ENCODE data around the gene CACHD1. TPM values are rescaled to one million over a fixed set of nuclear protein-coding genes. Genes with fewer than 3 reads are reported as not detected.

Gene CACHD1
- total and polyA plus RNA-seq, 2 donors (not counting 1 experiment from before 2014, with no cell fraction given), result 2.9 to 5.4 TPM

DNA sequence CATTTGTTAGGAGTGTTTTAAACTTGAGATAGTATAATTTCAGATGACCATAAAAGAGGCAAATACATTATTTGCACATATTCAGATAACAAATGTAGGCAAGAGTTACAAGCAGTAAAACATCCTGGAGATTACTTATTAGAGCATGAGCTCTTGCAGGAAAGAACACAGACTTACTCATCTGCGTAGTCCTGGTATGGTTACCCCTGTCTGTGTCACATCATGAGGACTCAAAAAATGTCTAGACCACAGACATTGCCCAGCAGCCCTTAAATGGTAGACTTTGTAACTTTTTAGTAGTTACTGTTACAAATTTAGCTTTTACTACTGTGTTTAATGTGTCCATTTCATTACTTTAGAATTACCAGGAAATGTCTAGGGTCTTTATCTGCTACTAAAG, 12.8 kb downstream of the CACHD1 start:
- H3K4me1 ChIP-seq (ENCODE audit: control insufficient read depth, extremely low read depth, insufficient read depth, low read length), result no peaks in the 10 kb centered on the region
- H3K79me2 ChIP-seq (ENCODE audit: control insufficient read depth, insufficient read depth, low read length), result no peaks in the 10 kb centered on the region
- H2AFZ ChIP-seq (ENCODE audit: low read length), result no peak overlapping the region
- DNase-seq (ENCODE audit: low read depth in 2 of 2), result peak in 1 of 2 donors; percentile 66
- no peak overlapping the region for H3K4me2 ChIP-seq (ENCODE audit: extremely low read depth, insufficient read depth, low read length)
- H3K4me3 ChIP-seq (replicated peaks in 1 of 4; ENCODE audit: control extremely low read depth in 1 of 4, insufficient read depth in 1 of 4, low read depth in 3 of 4, low read length in 4 of 4), result no peak overlapping the region
- TF ChIP-seq, protein P1, sequence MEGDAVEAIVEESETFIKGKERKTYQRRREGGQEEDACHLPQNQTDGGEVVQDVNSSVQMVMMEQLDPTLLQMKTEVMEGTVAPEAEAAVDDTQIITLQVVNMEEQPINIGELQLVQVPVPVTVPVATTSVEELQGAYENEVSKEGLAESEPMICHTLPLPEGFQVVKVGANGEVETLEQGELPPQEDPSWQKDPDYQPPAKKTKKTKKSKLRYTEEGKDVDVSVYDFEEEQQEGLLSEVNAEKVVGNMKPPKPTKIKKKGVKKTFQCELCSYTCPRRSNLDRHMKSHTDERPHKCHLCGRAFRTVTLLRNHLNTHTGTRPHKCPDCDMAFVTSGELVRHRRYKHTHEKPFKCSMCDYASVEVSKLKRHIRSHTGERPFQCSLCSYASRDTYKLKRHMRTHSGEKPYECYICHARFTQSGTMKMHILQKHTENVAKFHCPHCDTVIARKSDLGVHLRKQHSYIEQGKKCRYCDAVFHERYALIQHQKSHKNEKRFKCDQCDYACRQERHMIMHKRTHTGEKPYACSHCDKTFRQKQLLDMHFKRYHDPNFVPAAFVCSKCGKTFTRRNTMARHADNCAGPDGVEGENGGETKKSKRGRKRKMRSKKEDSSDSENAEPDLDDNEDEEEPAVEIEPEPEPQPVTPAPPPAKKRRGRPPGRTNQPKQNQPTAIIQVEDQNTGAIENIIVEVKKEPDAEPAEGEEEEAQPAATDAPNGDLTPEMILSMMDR (conservative IDR thresholded peaks at IDR 0.05 in 1 of 2, IDR thresholded peaks at IDR 0.05 in 1 of 2; ENCODE audit: low read depth in 1 of 2, low read length in 2 of 2), result no peak
- no peak for TF ChIP-seq EZH2 (IDR thresholded peaks at IDR 0.05; ENCODE audit: low read length, missing control alignments)
- H3K9me3 ChIP-seq (ENCODE audit: control insufficient read depth, insufficient read depth, low read depth, low read length), result no peaks in the 10 kb centered on the region
- no peak overlapping the region for H3K9ac ChIP-seq (ENCODE audit: insufficient read depth, low read length)
- no peaks in the 10 kb centered on the region for H3K36me3 ChIP-seq (ENCODE audit: control insufficient read depth, insufficient read depth, low read length)
- no peaks in the 10 kb centered on the region for H3K27me3 ChIP-seq (ENCODE audit: control insufficient read depth, insufficient read depth, low read length)
- no peak overlapping the region for H3K27ac ChIP-seq (ENCODE audit: insufficient read depth, low read length)
- no peaks in the 10 kb centered on the region for H4K20me1 ChIP-seq (ENCODE audit: control insufficient read depth, extremely low read depth, insufficient read depth, low read length)

DNA sequence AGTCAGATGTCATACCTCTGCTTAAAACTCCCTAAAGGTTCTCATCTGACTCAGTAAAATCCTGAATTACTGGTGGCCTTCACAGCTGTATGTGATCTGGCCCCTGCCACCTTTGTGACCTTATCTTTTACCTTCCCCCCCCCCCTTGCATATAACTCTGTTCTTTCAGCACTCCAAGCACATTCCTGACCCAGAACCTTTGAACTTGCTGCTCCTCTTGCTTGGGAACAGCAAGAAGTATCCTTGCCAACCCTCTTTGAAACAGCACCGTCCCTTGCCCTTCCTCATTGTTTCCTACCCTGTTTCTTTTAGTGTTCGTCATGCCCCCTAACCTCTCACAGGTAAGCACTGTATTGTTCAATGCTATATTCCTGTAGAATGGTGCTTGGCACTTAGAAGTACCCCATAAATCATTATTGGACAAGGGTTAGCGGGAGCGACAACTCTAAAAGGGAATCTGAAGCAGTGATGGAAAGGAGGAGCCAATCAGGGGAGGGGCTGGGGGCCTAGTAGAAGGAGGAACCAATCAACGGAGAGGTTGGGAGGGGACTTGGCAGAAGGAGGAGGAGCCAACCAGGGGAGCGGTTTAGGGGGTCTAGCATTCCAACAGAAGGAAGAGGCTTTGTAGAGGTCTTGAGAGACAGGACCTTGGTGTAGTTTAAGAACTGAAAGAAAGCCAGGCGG, 13.9 kb downstream of the CACHD1 start:
- Histone ChIP-seq H3K27ac (ENCODE audit: insufficient read depth, low read length) (no peak overlapping the region), H3K4me1 (ENCODE audit: control insufficient read depth, extremely low read depth, insufficient read depth, low read length) (no peaks in the 10 kb centered on the region), H3K9ac (ENCODE audit: insufficient read depth, low read length) (no peak overlapping the region), H3K36me3 (ENCODE audit: control insufficient read depth, insufficient read depth, low read length) (no peaks in the 10 kb centered on the region), H2AFZ (ENCODE audit: low read length) (no peak overlapping the region), H3K27me3 (ENCODE audit: control insufficient read depth, insufficient read depth, low read length) (no peaks in the 10 kb centered on the region), H3K4me2 (ENCODE audit: extremely low read depth, insufficient read depth, low read length) (no peak overlapping the region), H3K4me3 (replicated peaks in 1 of 4; ENCODE audit: control extremely low read depth in 1 of 4, insufficient read depth in 1 of 4, low read depth in 3 of 4, low read length in 4 of 4) (no peak overlapping the region), H3K9me3 (ENCODE audit: control insufficient read depth, insufficient read depth, low read depth, low read length) (no peaks in the 10 kb centered on the region), H4K20me1 (ENCODE audit: control insufficient read depth, extremely low read depth, insufficient read depth, low read length) (no peaks in the 10 kb centered on the region), H3K79me2 (ENCODE audit: control insufficient read depth, insufficient read depth, low read length) (no peaks in the 10 kb centered on the region)
- no peak for TF ChIP-seq EZH2 (IDR thresholded peaks at IDR 0.05; ENCODE audit: low read length, missing control alignments)
- TF ChIP-seq, protein P1 (conservative IDR thresholded peaks at IDR 0.05 in 1 of 2, IDR thresholded peaks at IDR 0.05 in 1 of 2; ENCODE audit: low read depth in 1 of 2, low read length in 2 of 2), result no peak
- no peak for DNase-seq (ENCODE audit: low read depth in 2 of 2)

DNA sequence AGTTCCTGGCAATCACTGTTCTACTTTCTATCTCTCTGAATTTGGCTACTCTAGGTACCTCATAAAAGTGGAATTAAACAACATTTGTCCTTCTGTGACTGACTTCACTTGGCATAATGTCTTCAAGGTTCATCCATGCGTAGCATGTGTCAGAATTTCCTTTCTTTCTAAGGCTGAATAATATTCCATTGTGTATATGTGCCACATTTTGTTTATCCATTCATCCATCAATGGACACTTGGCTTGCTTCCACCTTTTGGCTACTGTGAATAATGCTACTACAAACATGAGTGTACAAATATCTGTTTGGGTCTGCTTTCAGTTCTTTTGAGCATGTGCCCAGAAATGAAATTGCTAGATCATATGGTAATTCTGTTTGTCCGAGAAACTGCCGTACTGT, 14.7 kb downstream of the CACHD1 start:
- Histone ChIP-seq H4K20me1 (ENCODE audit: control insufficient read depth, extremely low read depth, insufficient read depth, low read length) (no peaks in the 10 kb centered on the region), H2AFZ (ENCODE audit: low read length) (no peak overlapping the region), H3K36me3 (ENCODE audit: control insufficient read depth, insufficient read depth, low read length) (no peaks in the 10 kb centered on the region), H3K9ac (ENCODE audit: insufficient read depth, low read length) (no peak overlapping the region), H3K4me2 (ENCODE audit: extremely low read depth, insufficient read depth, low read length) (no peak overlapping the region), H3K4me3 (replicated peaks in 1 of 4; ENCODE audit: control extremely low read depth in 1 of 4, insufficient read depth in 1 of 4, low read depth in 3 of 4, low read length in 4 of 4) (no peak overlapping the region), H3K27ac (ENCODE audit: insufficient read depth, low read length) (no peak overlapping the region), H3K27me3 (ENCODE audit: control insufficient read depth, insufficient read depth, low read length) (no peaks in the 10 kb centered on the region), H3K9me3 (ENCODE audit: control insufficient read depth, insufficient read depth, low read depth, low read length) (no peaks in the 10 kb centered on the region), H3K4me1 (ENCODE audit: control insufficient read depth, extremely low read depth, insufficient read depth, low read length) (no peaks in the 10 kb centered on the region), H3K79me2 (ENCODE audit: control insufficient read depth, insufficient read depth, low read length) (no peaks in the 10 kb centered on the region)
- TF ChIP-seq, protein P1 (conservative IDR thresholded peaks at IDR 0.05 in 1 of 2, IDR thresholded peaks at IDR 0.05 in 1 of 2; ENCODE audit: low read depth in 1 of 2, low read length in 2 of 2), result no peak
- no peak for TF ChIP-seq EZH2 (IDR thresholded peaks at IDR 0.05; ENCODE audit: low read length, missing control alignments)
- peak; percentile 40 to 72 for DNase-seq (ENCODE audit: low read depth in 2 of 2)
